ENCODE results near the gene LRRC4C. TPM values are rescaled to one million over a fixed set of nuclear protein-coding genes. Genes with fewer than 3 reads are reported as not detected.

Gene LRRC4C
- polyA plus RNA-seq, 1 experiment, result 0.02 TPM

DNA sequence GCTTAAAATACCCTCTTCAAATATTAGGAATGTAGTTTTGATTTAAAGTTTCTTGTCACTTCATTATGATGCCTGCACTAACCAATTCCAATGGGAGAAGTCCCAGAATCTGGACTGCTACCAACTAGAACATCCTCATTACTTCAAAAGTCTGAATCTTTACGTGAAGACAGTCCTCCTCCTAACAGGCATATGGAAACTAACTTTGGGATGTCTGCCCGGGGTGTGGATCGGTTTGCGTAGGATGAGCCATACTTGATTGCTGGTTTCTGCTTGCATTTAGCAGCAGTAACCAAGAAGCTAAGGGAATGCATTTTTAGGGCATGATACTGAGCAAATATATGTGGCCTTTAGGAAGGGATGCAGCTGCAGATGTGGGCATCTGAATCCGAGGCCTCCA lies 177.1 kb downstream of the LRRC4C start:
- no peaks in the 10 kb centered on the region for H3K27me3 ChIP-seq (ENCODE audit: control insufficient read depth, insufficient read depth, low read length)
- TF ChIP-seq, protein P1, sequence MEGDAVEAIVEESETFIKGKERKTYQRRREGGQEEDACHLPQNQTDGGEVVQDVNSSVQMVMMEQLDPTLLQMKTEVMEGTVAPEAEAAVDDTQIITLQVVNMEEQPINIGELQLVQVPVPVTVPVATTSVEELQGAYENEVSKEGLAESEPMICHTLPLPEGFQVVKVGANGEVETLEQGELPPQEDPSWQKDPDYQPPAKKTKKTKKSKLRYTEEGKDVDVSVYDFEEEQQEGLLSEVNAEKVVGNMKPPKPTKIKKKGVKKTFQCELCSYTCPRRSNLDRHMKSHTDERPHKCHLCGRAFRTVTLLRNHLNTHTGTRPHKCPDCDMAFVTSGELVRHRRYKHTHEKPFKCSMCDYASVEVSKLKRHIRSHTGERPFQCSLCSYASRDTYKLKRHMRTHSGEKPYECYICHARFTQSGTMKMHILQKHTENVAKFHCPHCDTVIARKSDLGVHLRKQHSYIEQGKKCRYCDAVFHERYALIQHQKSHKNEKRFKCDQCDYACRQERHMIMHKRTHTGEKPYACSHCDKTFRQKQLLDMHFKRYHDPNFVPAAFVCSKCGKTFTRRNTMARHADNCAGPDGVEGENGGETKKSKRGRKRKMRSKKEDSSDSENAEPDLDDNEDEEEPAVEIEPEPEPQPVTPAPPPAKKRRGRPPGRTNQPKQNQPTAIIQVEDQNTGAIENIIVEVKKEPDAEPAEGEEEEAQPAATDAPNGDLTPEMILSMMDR (IDR thresholded peaks at IDR 0.05; ENCODE audit: low read depth, low read length), result no peak
- POLR2A ChIA-PET, result no interaction called here
- no peak overlapping the region for H3K4me3 ChIP-seq (ENCODE audit: low read depth, low read length)
- peaks cover 8% of the 10 kb centered on the region; the same call in 1 of the 2 replicates for H3K9me3 ChIP-seq (ENCODE audit: control insufficient read depth, insufficient read depth, low read length)
- DNase-seq (ENCODE audit: low read depth, low spot score), result no peak
- H3K27ac ChIP-seq (ENCODE audit: low read depth, low read length), result no peak overlapping the region
- CTCF ChIA-PET, result no interaction called here

DNA sequence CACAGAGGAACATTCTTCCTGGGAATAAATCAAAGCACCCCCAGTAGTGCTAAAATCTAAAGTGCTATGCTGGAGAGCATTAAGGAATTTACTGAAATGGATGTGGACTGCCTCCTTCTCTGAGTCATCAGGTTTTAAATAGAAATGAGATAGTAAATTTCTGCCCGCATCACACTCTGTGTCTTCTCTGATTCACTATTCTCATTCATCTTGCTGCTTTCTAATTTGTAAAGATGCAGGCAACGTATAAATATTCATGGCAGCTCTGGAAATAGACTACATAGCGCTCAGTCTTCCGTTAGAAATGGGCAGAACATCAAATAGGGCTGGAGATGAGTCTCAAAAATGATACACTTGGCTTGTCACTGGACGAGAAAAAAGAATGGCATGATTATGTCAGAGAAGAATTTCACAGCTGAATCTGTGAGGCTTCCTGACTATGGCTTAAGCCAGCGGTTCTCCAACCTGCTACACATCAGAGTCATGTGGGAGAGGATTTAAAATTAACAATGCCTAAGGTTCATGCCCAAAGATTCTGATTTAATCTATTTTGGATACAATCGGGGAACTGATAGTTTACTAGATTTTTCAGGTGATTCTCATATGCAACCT lies 178.2 kb downstream of the LRRC4C start:
- TF ChIP-seq, protein P1 (IDR thresholded peaks at IDR 0.05; ENCODE audit: low read depth, low read length), result no peak
- no peak for DNase-seq (ENCODE audit: low read depth, low spot score)
- H3K27me3 ChIP-seq (ENCODE audit: control insufficient read depth, insufficient read depth, low read length), result no peaks in the 10 kb centered on the region
- H3K27ac ChIP-seq (ENCODE audit: low read depth, low read length), result no peak overlapping the region
- no peak overlapping the region for H3K4me3 ChIP-seq (ENCODE audit: low read depth, low read length)
- ChIA-PET CTCF (no interaction called here), POLR2A (no interaction called here)
- H3K9me3 ChIP-seq (ENCODE audit: control insufficient read depth, insufficient read depth, low read length), result peaks cover 8% of the 10 kb centered on the region; the same call in 1 of the 2 replicates

DNA sequence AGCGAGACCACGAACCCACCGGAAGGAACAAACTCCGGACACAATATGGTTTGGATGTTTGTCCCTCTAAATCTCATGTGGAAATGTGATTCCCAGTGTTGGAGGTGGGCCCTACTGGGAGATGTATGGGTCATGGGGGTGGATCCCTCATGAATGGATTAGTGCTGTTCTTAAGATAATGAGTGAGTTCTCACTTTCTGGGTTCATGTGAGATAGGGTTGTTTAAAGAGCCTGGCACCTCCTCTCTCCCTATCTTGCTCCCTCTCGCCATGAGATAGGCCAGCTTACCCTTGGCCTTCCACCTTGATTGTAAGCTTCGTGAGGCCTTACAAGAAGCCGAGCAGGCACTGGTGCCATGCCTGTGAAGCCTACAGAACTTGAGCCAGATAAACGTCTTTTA lies 184.6 kb downstream of the LRRC4C start:
- Histone ChIP-seq H3K9me3 (ENCODE audit: control insufficient read depth, insufficient read depth, low read length) (peaks cover 11% of the 10 kb centered on the region), H3K27ac (ENCODE audit: low read depth, low read length) (no peak overlapping the region), H3K4me3 (ENCODE audit: low read depth, low read length) (no peak overlapping the region), H3K27me3 (ENCODE audit: control insufficient read depth, insufficient read depth, low read length) (no peaks in the 10 kb centered on the region)
- POLR2A ChIA-PET, result no interaction called here
- CTCF ChIA-PET, result no interaction called here
- TF ChIP-seq, protein P1 (IDR thresholded peaks at IDR 0.05; ENCODE audit: low read depth, low read length), result no peak
- DNase-seq (ENCODE audit: low read depth, low spot score), result no peak

DNA sequence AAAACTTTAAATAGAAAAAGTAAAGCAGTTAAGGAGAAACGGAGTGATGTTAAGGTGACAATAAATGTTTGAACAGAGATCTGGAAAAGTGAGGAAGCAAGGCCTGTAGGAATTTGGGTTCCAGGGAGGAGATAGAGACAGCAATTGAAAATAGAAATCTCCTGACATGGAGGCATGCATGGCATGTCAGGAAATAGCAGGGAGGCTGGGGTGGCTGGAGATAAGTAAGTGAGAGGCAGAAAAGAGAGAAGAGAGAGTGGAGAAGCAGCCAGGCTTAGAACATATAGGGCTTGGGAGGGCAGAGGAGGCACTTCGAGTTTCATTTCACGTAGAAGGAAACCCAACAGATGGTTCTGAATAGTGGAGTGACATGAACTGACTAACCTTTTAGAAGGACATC lies 185.5 kb downstream of the LRRC4C start:
- no peak for DNase-seq (ENCODE audit: low read depth, low spot score)
- no peak overlapping the region for H3K27ac ChIP-seq (ENCODE audit: low read depth, low read length)
- POLR2A ChIA-PET, result no interaction called here
- TF ChIP-seq, protein P1 (IDR thresholded peaks at IDR 0.05; ENCODE audit: low read depth, low read length), result no peak
- H3K27me3 ChIP-seq (ENCODE audit: control insufficient read depth, insufficient read depth, low read length), result no peaks in the 10 kb centered on the region
- peaks cover 11% of the 10 kb centered on the region for H3K9me3 ChIP-seq (ENCODE audit: control insufficient read depth, insufficient read depth, low read length)
- H3K4me3 ChIP-seq (ENCODE audit: low read depth, low read length), result no peak overlapping the region
- CTCF ChIA-PET, result no interaction called here

DNA sequence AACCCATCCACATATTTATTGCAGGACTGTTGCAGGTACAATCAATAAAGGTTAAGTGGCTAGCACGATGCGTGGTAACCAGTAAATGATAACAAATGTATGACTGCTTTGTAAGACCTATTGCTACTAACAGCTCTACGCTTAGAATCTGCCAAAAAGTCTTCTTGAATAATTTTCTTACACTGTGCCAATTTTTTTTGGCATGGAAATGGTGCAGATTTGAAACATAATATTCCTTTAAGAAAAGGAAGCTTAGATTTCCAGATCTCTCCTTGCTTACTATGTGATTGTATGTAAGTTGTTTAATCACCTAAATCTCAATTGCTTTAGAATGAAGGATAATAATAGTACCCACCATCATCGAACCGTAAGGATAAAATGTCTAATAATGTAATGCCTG lies 192.0 kb downstream of the LRRC4C start:
- Histone ChIP-seq H3K27me3 (ENCODE audit: control insufficient read depth, insufficient read depth, low read length) (no peaks in the 10 kb centered on the region), H3K9me3 (ENCODE audit: control insufficient read depth, insufficient read depth, low read length) (peaks cover 3% of the 10 kb centered on the region; the same call in 1 of the 2 replicates), H3K4me3 (ENCODE audit: low read depth, low read length) (no peak overlapping the region), H3K27ac (ENCODE audit: low read depth, low read length) (no peak overlapping the region)
- ChIA-PET CTCF (no interaction called here), POLR2A (no interaction called here)
- DNase-seq (ENCODE audit: low read depth, low spot score), result no peak
- TF ChIP-seq, protein P1 (IDR thresholded peaks at IDR 0.05; ENCODE audit: low read depth, low read length), result no peak

Data from AG04450 (cell line).